RWPE1 (cell line): ENCODE measurements around the gene PLSCR3.
A peak's percentile ranks its signal among the peaks of the same experiment; 100 is the strongest.
"Not testable (repeated sequence)": the region's sequence is repeated elsewhere in the genome, so short reads cannot be mapped to it uniquely, and the experiment has no call there.

Experiments used
- CTCF ChIA-PET: fragments of 350-600 bp; sonication (Branson Sonifier 250); formaldehyde crosslinking; extraction: SDS; loops from one replicate; lab custom pipeline; 2021; lab: Yijun Ruan, JAX
- POLR2A ChIA-PET: fragments of 400-600 bp; formaldehyde crosslinking; extraction: SDS; loops from one replicate; lab custom pipeline; 2020; ENCODE audit warnings: antibody characterized with exemption; ENCODE audit not compliant: low non-redundant PET; lab: Yijun Ruan, JAX
- DNase-seq: peaks from one replicate; pipeline ENCODE4 v3.0.0; 2012; ENCODE audit warnings: low spot score
- H3K27ac ChIP-seq: fragments of 450-650 bp; 2 replicates; pipeline ENCODE4 v1.5.1; 2017
- TF ChIP-seq, protein P1 (sequence below): fragments of 450-650 bp; conservative IDR thresholded peaks from 2 replicates; pipeline ENCODE4 v1.5.1; 2017; ENCODE audit warnings: low read depth, mild to moderate bottlenecking

The PLSCR3 gene

GRCh38 chr17:7380855-7381683 is 13.3 kb downstream of the PLSCR3 start, which contains the start of gene TNK1:
TSS of gene TNK1 (plus strand) at chr17:7381089. CDS start at chr17:7382927, 1,838 bp downstream.
- DNase-seq = peak; percentile 48
- peak within 1 kb of the TSS; percentile 70 for H3K27ac ChIP-seq
- ChIA-PET POLR2A (interaction anchor here (0.6 to 1.7 kb wide), 4 partner anchors 9 to 30 kb away, joined by 3 to 6 read pairs (median 4); partner anchors contain the start of gene TMEM95), CTCF (interaction anchor here (0.6 to 0.9 kb wide), 2 partner anchors 25 to 322 kb away, joined by 3 read pairs; no protein-coding TSS in a partner anchor)
- TF ChIP-seq, protein P1, sequence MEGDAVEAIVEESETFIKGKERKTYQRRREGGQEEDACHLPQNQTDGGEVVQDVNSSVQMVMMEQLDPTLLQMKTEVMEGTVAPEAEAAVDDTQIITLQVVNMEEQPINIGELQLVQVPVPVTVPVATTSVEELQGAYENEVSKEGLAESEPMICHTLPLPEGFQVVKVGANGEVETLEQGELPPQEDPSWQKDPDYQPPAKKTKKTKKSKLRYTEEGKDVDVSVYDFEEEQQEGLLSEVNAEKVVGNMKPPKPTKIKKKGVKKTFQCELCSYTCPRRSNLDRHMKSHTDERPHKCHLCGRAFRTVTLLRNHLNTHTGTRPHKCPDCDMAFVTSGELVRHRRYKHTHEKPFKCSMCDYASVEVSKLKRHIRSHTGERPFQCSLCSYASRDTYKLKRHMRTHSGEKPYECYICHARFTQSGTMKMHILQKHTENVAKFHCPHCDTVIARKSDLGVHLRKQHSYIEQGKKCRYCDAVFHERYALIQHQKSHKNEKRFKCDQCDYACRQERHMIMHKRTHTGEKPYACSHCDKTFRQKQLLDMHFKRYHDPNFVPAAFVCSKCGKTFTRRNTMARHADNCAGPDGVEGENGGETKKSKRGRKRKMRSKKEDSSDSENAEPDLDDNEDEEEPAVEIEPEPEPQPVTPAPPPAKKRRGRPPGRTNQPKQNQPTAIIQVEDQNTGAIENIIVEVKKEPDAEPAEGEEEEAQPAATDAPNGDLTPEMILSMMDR = no peak

DNA sequence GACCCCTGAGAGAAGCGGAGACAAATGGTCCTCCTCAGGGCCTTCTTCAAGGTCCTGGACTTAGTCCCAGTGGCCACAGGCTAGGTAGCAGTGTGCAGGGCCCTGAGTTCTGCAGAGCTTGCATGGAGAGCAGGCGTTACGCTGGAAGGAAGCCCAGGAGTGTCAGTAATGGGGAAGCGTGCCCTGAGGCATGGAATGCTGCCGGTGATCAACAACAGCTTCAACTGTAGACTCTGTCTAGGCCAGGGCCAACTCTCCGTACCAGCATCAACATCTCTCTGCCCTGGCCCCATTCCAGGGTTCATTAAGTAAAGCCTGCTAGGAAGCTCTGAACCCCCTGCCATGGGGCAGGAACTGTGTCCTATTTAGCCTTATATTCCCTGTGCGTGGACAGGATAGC is 14.0 kb downstream of the PLSCR3 start:
- TF ChIP-seq, protein P1 = no peak
- DNase-seq = no peak
- ChIA-PET CTCF (interaction anchor here (0.5 to 0.9 kb wide), 2 partner anchors 13 to 25 kb away, joined by 3 read pairs; no protein-coding TSS in a partner anchor), POLR2A (interaction anchor here (0.6 to 1.7 kb wide), 3 partner anchors 8 to 30 kb away, joined by 3 to 6 read pairs (median 5); no protein-coding TSS in a partner anchor)
- H3K27ac ChIP-seq = peak overlapping the region; percentile 70

DNA sequence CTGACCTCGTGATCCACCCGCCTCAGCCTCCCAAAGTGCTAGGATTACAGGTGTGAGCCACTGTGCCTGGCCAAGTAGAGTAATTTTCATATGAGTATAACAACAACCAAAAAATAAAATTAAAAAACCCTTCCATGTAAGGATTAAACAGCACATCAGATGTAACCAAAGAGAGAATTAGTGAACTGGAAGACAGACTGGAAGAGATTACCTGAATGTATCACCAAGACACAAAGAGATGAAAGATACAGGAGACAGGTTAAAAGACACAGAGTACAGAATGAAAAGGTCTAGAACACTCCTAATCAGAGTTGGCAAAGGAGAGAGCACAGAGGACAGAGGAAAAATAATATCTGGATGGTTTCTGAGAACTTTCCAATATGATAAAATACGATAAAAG is 15.2 kb downstream of the PLSCR3 start:
- ChIA-PET CTCF (interaction anchor here (1.0 kb wide), 1 partner anchor 58 kb away, joined by 5 read pairs; no protein-coding TSS in a partner anchor), POLR2A (interaction anchor here (0.7 kb wide), 1 partner anchor 27 kb away, joined by 4 read pairs; the partner anchor contains the start of gene KCTD11)
- no peak for DNase-seq
- no peak overlapping the region for H3K27ac ChIP-seq
- TF ChIP-seq, protein P1 = no peak

DNA sequence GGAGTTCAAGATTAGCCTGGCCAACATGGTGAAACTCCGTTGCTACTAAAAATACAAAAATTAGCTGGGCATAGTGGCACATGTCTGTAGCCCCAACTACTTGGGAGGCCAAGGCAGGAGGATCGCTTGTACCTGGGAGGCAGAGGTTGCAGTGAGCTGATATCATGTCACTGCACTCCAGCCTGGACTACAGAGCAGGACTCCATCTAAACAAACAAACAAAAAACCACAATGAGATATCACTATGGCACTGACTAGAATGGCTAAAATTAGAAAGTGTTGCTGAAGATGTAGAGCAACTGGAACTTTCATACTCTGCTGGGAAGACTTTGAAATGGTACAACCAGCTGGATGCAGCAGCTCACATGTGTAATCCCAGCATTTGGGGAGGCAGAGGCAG is 20.0 kb downstream of the PLSCR3 start:
- ChIA-PET POLR2A (no interaction called here), CTCF (interaction anchor here (0.7 to 1.5 kb wide), 2 partner anchors 19 to 28 kb away, joined by 4 to 5 read pairs; no protein-coding TSS in a partner anchor)
- TF ChIP-seq, protein P1 = no peak
- DNase-seq = no peak
- H3K27ac ChIP-seq = no peak overlapping the region

DNA sequence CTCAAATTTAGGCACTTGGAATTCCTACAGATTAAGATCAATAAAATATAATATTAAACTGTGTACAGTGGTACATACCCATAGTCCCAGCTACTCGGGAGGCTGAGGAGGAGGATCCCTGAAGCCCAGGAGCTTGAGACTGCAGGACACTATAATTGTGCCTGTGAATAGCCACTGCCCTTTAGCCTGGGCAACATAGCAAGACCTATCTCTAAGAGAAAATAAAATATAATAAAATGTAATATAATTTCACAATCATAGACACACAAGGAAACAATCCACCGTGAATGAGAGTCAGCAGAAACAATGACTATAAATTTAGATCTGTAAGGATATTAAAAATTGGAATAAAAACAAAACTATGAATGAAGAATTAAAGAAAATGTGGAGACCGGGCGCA is 23.5 kb downstream of the PLSCR3 start:
- TF ChIP-seq, protein P1 = no peak
- CTCF ChIA-PET = no interaction called here
- POLR2A ChIA-PET = no interaction called here
- H3K27ac ChIP-seq = no peak overlapping the region
- no peak for DNase-seq

DNA sequence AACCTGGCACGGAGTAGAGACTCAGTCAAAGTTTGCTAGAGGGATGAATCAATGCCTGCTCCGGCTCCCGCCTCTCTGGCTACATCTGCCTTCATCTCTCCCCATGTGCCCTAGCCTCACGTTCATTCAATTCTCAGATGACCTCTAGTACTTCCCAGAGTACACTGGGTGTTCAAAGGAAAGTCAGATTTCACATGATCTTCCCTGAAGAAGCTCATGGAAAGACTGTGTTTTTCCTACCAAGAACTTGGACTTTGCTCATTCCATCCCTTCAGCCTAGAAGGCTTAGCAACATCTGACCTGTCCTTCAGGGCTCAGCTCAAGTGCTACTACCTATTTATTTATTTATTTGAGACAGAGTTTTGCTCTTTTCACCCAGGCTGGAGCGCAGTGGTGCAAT is 24.5 kb downstream of the PLSCR3 start:
- TF ChIP-seq, protein P1 = no peak

GRCh38 chr17:7368599-7368994 is 25.7 kb downstream of the PLSCR3 start:
- DNase-seq, H3K27ac ChIP-seq, POLR2A ChIA-PET: not testable (repeated sequence)
- CTCF ChIA-PET = interaction anchor here (0.8 kb wide), 1 partner anchor 13 kb away, joined by 4 read pairs; no protein-coding TSS in a partner anchor

More for the DNA sequence above, 24.5 kb downstream of the PLSCR3 start:
- ChIA-PET POLR2A (no interaction called here), CTCF (no interaction called here)
- no peak overlapping the region for H3K27ac ChIP-seq
- no peak for DNase-seq
